COLO668 (cell line): ENCODE results near the gene KLKB1.
"Not testable (repeated sequence)": the region's sequence is repeated elsewhere in the genome, so short reads cannot be mapped to it uniquely, and the experiment has no call there.

ENCODE experiments used
- DNase-seq: peaks from one replicate; lab custom pipeline; 2025; ENCODE audit not compliant: unreplicated experiment; lab: John Stamatoyannopoulos, UW

KLKB1 gene

DNA sequence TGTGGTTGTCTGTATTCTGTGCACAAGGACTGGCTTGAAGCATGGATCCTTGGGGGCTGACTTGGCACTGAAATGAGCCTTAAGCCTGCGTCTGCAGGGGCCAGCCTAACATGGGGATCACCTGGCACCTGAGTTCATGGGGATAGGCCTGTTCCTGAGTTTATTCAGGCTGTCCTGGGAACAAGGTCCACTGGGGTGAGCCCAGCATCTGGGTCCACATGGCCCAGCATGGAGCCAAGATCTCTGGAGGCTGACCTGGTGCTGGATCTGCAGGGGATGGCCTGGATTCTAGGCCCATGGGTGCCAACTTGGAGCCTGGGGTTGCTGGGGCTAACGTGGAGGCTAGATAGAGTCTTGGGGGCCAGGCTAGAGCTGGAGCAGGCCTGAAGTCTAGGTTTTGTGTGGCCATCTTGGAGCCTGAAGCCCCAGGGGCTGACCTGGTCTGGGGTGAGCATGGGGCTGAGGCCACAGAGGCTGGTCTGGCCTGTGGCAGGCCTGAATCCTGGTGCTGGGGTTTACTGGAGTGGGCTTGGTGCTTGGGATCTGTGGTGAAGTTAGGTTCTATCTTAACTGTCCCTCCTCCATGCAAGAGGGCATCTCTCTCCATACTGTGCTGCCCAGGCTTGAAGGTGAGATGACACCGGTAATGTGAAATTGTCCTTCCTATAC lies 652 bp upstream of the KLKB1 start:
- no peak for DNase-seq

- no peak for DNase-seq
These were observed 622 bp downstream of the KLKB1 start for GRCh38 chr4:186227744-186228513.

DNA sequence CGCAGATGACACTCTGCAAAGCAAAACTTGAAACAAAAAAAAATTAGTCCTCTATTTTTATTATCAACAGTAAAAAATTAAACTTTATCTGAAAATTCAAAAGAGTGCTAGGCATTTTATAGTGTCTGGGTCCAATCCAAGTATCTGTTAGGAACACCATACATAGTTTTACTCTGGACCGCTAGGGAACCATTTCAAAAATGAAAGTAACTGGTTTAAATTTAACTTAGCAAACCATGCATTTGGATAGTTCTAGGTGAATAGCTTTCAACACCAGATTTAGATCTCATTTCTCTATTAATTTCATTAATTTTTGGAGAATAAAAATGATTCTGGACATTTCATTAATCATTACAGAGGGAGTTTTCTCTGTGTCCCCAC lies 1.2 kb downstream of the KLKB1 start:
- no peak for DNase-seq

GRCh38 chr4:186234367-186234766 lies 7.1 kb downstream of the KLKB1 start:
- DNase-seq = no peak

GRCh38 chr4:186236126-186236525 lies 8.8 kb downstream of the KLKB1 start:
- DNase-seq = no peak

GRCh38 chr4:186240452-186240847 lies 13.1 kb downstream of the KLKB1 start:
- DNase-seq = no peak

DNA sequence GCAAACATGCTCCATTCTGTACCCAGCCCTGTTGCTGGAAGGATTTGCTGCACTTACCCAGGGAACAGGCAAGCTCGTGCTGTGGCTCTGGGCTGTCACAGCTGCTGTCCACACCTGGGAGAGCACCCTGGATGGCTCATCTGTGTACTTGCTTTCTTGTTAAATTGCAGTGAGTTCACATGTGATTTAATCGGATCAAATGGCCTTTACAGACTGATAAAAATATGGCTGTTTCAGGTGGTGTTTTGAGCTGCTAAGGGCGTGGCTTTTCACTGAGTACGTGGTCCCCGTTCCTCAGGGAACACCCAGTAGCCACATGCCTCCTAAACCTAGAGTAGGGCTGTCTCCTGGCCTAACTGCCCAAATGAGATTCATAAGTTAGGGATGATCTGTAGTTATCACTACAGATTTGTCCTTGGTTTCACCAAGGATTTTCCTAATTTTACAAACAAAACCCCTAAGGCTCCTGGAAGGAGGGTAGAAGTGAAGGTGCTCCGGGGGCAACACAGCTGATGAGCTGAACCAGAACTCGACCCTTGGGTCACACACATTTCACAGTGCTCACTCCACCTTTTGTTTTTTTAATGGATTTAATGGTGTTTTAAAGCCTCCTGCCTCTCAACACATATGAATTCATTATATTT lies 13.7 kb downstream of the KLKB1 start:
- DNase-seq = no peak

DNA sequence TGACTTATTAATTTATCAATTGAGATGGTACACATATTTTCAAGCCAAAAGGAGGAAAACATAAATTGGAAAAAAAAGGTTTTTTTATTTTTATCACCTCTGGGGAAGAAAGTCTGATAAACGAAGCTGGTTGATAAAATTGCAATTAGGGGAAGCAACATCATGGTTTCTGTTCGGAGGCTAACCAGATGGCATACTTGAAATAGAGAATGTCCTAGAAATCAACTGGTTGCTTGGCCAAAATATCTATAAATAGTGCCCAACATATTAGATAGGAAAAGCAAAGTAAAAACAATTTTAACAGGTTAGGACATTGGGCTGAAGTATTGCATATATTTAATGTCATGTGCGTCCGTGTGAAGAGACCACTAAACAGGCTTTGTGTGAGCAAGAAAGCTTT lies 14.3 kb downstream of the KLKB1 start:
- DNase-seq = no peak

- not testable (repeated sequence) for DNase-seq
These were observed 14.7 kb downstream of the KLKB1 start for GRCh38 chr4:186242031-186242430.

DNA sequence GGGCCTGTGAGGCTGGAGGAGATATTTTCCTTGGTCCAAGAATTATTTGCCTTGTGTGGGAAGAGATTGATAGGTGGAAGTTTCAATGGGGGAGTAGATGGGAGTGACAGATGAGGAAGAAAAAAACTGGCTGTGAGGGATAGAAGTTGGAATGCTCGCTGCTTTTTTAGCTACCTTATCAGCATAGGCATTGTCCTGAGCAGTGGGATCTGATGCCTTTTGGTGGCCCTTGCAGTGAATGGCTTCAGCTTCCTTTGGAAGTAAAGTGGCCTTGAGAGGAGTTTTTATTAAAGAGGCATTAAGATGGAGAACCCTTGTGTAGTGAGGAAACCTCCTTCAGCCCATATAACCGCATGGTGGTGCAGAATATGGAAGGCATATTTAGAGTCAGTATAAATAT lies 16.0 kb downstream of the KLKB1 start:
- no peak for DNase-seq

GRCh38 chr4:186244835-186245234 lies 17.5 kb downstream of the KLKB1 start:
- DNase-seq = no peak

DNA sequence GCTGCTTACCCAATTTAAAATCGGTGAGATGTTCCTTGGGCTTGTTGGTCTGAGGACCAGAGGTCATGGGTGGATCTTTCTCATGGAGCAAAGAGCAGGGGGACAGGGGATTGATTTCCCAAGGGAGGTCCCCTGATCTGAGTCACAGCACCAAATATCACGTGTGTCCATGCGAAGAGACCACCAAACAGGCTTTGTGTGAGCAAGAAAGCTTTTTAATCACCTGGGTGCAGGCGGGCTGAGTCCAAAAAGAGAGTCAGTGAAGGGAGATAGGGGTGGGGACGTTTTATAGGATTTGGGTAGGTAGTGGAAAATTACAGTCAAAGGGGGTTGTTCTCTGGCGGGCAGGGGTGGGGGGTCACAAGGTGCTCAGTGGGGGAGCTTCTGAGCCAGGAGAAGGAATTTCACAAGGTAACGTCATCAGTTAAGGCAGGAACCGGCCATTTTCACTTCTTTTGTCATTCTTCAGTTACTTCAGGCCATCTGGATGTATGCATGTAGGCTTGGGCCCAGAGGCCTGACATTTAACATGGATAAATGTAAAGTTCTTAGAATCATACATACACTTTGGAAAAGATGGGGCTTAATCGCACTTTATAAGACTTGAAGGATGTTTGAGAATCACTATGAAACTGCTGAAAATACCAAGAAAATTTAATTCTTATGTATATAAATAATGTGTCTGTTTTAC lies 19.9 kb downstream of the KLKB1 start:
- DNase-seq = not testable (repeated sequence)

DNA sequence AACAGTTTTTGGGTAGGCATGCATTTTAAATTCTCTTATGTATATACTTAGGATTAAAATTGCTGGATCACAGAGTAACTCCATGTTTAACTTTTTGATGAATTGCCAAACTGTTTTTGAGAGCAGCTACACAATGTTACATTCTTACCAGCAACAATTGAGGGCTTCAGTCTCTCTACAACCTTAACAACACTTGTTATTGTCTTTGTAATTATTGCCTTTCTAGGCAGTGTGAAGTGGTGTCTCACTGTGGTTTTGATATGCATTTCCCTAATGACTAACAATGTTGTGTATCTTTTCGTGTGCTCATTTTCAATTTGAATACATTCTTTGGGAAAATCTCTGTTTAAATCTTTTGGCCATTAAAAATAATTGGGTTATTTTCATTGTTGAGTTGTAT lies 21.3 kb downstream of the KLKB1 start:
- no peak for DNase-seq

DNA sequence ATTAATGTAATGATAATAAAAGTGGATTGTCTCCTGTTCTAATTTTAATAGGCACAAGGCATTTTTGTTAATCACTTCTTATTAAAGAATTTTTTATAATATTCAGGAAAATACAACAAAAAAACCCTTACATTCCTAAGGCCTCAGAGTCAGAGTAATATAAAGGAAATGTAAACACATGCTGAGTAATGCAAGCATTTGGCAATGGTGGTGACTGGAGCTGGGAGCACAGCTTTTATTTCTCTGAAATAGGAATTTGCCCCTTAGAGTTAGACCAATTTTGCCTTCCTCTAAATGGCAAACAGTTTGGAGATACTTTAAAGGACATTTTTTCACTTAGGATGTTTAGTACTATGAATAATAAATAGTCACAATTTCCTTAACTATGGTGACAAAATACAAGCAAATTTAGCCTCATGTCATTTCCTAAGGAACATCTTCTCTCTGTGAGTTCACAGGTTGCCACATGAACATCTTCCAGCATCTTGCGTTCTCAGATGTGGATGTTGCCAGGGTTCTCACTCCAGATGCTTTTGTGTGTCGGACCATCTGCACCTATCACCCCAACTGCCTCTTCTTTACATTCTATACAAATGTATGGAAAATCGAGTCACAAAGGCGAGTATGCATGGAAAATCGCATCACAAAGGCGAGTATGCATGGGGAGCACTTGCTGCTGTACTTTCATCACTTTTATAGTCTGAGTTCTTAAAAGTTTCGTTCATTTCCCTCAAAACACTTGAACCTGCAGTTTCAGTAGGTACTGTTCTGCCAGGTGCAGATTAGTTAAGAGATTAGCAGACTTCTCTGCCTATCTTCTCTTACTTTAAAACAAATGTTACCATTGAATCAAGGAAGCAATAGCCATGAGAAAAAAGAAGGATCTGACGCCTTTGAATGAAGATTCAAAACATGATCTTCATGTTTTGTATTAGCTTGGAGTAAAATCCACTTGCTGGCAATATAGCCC lies 22.8 kb downstream of the KLKB1 start:
- DNase-seq = no peak

DNA sequence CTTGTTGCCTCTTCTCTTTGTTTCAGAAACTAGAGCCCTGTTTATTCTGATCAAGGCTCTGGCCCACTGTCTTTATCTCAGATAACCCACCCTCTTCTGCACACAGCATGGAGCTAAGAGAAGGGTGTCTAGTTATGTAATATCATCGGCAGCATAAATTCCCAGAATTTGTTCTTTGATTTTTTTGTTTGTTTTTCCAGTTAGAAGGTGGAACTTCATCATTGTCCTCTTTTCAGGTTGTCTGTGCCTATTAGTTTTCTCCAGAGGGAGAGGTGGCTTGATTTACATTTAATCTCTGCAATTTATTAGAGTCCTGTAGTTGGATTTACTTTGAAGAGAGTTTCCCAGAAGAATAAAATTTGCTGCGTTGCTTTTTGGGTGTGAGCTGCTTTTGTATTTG lies 23.5 kb downstream of the KLKB1 start:
- no peak for DNase-seq

GRCh38 chr4:186255122-186255521 lies 27.8 kb downstream of the KLKB1 start:
- DNase-seq = no peak

DNA sequence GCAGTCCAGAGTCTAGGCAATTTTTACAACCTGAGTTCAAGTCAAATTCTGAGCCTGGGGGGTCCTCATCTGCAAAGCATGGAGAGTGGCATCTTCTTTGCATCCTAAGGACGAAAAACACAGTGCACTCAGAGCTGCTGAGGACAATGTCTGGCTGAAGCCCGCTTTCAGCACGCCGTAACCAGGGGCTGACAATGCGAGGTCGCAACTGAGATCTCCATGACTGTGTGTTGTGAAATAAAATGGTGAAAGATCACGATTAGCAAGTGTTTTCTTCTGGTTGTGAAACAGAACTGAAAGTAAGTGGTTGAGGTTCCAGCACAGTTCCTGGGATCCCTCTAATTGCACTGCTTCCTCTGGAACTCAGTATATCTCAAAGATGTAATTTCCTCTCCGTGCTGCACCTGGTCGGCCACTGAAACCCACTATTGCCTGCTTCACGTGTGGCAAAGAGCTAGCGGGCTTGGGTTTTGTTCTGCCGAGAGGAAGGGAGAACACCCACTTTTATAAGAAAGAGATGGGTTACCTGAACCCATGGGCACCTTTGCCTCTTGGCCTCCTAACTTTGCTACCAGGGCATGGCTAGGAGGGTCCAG lies 31.0 kb downstream of the KLKB1 start:
- DNase-seq = no peak

- DNase-seq = no peak
These were observed 32.8 kb downstream of the KLKB1 start for GRCh38 chr4:186260117-186260503.

GRCh38 chr4:186260504-186261448 lies 33.5 kb downstream of the KLKB1 start:
- DNase-seq = no peak
